OCI-M1 (cell line): ENCODE measurements around the gene PARD3.
"Not testable (repeated sequence)": the region's sequence is repeated elsewhere in the genome, so short reads cannot be mapped to it uniquely, and the experiment has no call there.

Source experiments
- DNase-seq: peaks from one replicate; lab custom pipeline; 2025; lab: John Stamatoyannopoulos, UW

PARD3 gene

GRCh38 chr10:34097682-34098081 lies 717.4 kb downstream of the PARD3 start:
- DNase-seq = no peak

- no peak for DNase-seq
Measured at GRCh38 chr10:34094961-34095360, 720.1 kb downstream of the PARD3 start.

- no peak for DNase-seq
Measured at GRCh38 chr10:34094146-34094696, 720.9 kb downstream of the PARD3 start.

GRCh38 chr10:34092891-34093290 lies 722.2 kb downstream of the PARD3 start:
- no peak for DNase-seq

- no peak for DNase-seq
Measured at GRCh38 chr10:34091635-34092195, 723.4 kb downstream of the PARD3 start.

GRCh38 chr10:34089253-34089652 lies 725.8 kb downstream of the PARD3 start:
- DNase-seq = no peak

GRCh38 chr10:34088208-34088794 lies 726.8 kb downstream of the PARD3 start:
- DNase-seq = no peak

GRCh38 chr10:34087095-34087418 lies 728.0 kb downstream of the PARD3 start:
- no peak for DNase-seq

- DNase-seq = no peak
Measured at GRCh38 chr10:34083567-34083966, 731.5 kb downstream of the PARD3 start.

- no peak for DNase-seq
Measured at GRCh38 chr10:34081948-34082347, 733.1 kb downstream of the PARD3 start.

- DNase-seq = no peak
Measured at GRCh38 chr10:34081347-34081743, 733.8 kb downstream of the PARD3 start.

- no peak for DNase-seq
Measured at GRCh38 chr10:34080485-34081346, 734.4 kb downstream of the PARD3 start.

- DNase-seq = no peak
Measured at GRCh38 chr10:34079702-34080484, 735.2 kb downstream of the PARD3 start.

GRCh38 chr10:34078745-34079470 lies 736.2 kb downstream of the PARD3 start:
- no peak for DNase-seq

- DNase-seq = no peak
Measured at GRCh38 chr10:34078017-34078744, 736.9 kb downstream of the PARD3 start.

- DNase-seq = no peak
Measured at GRCh38 chr10:34076443-34076842, 738.7 kb downstream of the PARD3 start.

GRCh38 chr10:34075254-34075926 lies 739.7 kb downstream of the PARD3 start:
- no peak for DNase-seq

- DNase-seq = no peak
Measured at GRCh38 chr10:34074051-34074450, 741.0 kb downstream of the PARD3 start.

- DNase-seq = not testable (repeated sequence)
Measured at GRCh38 chr10:34067741-34068140, 747.4 kb downstream of the PARD3 start.

GRCh38 chr10:34063592-34063991 lies 751.5 kb downstream of the PARD3 start:
- DNase-seq = peak; percentile 2
